GM19372 (cell line): ENCODE results near the gene PLCH2.
"Not testable (repeated sequence)": the region's sequence is repeated elsewhere in the genome, so short reads cannot be mapped to it uniquely, and the experiment has no call there.

Experiments used
- ATAC-seq: cut with Tn5 transposase; IDR thresholded peaks from one replicate; pipeline ENCODE4 v1.9.1; 2021; ENCODE audit warnings: mild to moderate bottlenecking, low read depth, moderate library complexity; ENCODE audit not compliant: unreplicated experiment

PLCH2 gene

GRCh38 chr1:2459102-2459753 is 16.9 kb upstream of the PLCH2 start:
- not testable (repeated sequence) for ATAC-seq

GRCh38 chr1:2459757-2460156 is 16.3 kb upstream of the PLCH2 start:
- no peak for ATAC-seq

- ATAC-seq, result no peak
These were observed 15.9 kb upstream of the PLCH2 start for GRCh38 chr1:2460203-2460602.

GRCh38 chr1:2460996-2461751 is 14.9 kb upstream of the PLCH2 start:
- ATAC-seq, result no peak

- no peak for ATAC-seq
These were observed 13.3 kb upstream of the PLCH2 start for GRCh38 chr1:2462819-2463218.

- ATAC-seq, result no peak
These were observed 12.7 kb upstream of the PLCH2 start for GRCh38 chr1:2463396-2463795.

GRCh38 chr1:2465371-2466269 is 10.5 kb upstream of the PLCH2 start:
- no peak for ATAC-seq

GRCh38 chr1:2466270-2466665 is 9.8 kb upstream of the PLCH2 start:
- ATAC-seq, result no peak

- no peak for ATAC-seq
These were observed 9.0 kb upstream of the PLCH2 start for GRCh38 chr1:2466958-2467554.

- no peak for ATAC-seq
These were observed 8.0 kb upstream of the PLCH2 start for GRCh38 chr1:2468041-2468472.

GRCh38 chr1:2468540-2468939 is 7.5 kb upstream of the PLCH2 start:
- no peak for ATAC-seq

- ATAC-seq, result no peak
These were observed 6.8 kb upstream of the PLCH2 start for GRCh38 chr1:2469103-2469940.

- ATAC-seq, result no peak
These were observed 5.6 kb upstream of the PLCH2 start for GRCh38 chr1:2470290-2471158.

GRCh38 chr1:2471159-2471471 is 5.0 kb upstream of the PLCH2 start:
- no peak for ATAC-seq

- no peak for ATAC-seq
These were observed 4.5 kb upstream of the PLCH2 start for GRCh38 chr1:2471587-2472001.

GRCh38 chr1:2472109-2472508 is 4.0 kb upstream of the PLCH2 start:
- no peak for ATAC-seq

- ATAC-seq, result no peak
These were observed 3.4 kb upstream of the PLCH2 start for GRCh38 chr1:2472561-2473177.

- ATAC-seq, result no peak
These were observed 2.9 kb upstream of the PLCH2 start for GRCh38 chr1:2473198-2473597.
